Measurements from ENCODE around the gene MATK.
"Not testable (repeated sequence)": the region's sequence is repeated elsewhere in the genome, so short reads cannot be mapped to it uniquely, and the experiment has no call there.

Gene MATK

GRCh38 chr19:3785938-3786824 is at the start of gene MATK:
TSS of gene MATK (minus strand) at chr19:3786381. CDS start at chr19:3785135, 1,246 bp downstream.
- no peak for DNase-seq

- DNase-seq = no peak
Measured at GRCh38 chr19:3835055-3835435, 48.9 kb upstream of the MATK start.

- DNase-seq = no peak
Measured at GRCh38 chr19:3834349-3835054, 48.3 kb upstream of the MATK start.

GRCh38 chr19:3833578-3834348 is 47.6 kb upstream of the MATK start:
- DNase-seq = no peak

- no peak for DNase-seq
Measured at GRCh38 chr19:3832001-3832400, 45.8 kb upstream of the MATK start.

- DNase-seq = no peak
Measured at GRCh38 chr19:3831601-3832000, 45.4 kb upstream of the MATK start.

- no peak for DNase-seq
Measured at GRCh38 chr19:3830621-3831589, 44.7 kb upstream of the MATK start.

GRCh38 chr19:3827306-3827705 is 41.1 kb upstream of the MATK start:
- DNase-seq = no peak

GRCh38 chr19:3826163-3826562 is 40.0 kb upstream of the MATK start:
- no peak for DNase-seq

- DNase-seq = no peak
Measured at GRCh38 chr19:3825286-3825956, 39.2 kb upstream of the MATK start.

GRCh38 chr19:3823350-3823713 is 37.2 kb upstream of the MATK start:
- no peak for DNase-seq

GRCh38 chr19:3822683-3823349 is 36.6 kb upstream of the MATK start:
- no peak for DNase-seq

GRCh38 chr19:3821857-3822364 is 35.7 kb upstream of the MATK start:
- DNase-seq = peak; percentile 86

- no peak for DNase-seq
Measured at GRCh38 chr19:3821156-3821555, 35.0 kb upstream of the MATK start.

- no peak for DNase-seq
Measured at GRCh38 chr19:3819989-3820388, 33.8 kb upstream of the MATK start.

- DNase-seq = no peak
Measured at GRCh38 chr19:3818918-3819317, 32.7 kb upstream of the MATK start.

GRCh38 chr19:3818466-3818865 is 32.3 kb upstream of the MATK start:
- DNase-seq = no peak

- DNase-seq = no peak
Measured at GRCh38 chr19:3817761-3818160, 31.6 kb upstream of the MATK start.

- no peak for DNase-seq
Measured at GRCh38 chr19:3816566-3817218, 30.5 kb upstream of the MATK start.

GRCh38 chr19:3816148-3816547 is 30.0 kb upstream of the MATK start:
- not testable (repeated sequence) for DNase-seq
